ENCODE results near the gene SFSWAP.
A peak's percentile ranks its signal among the peaks of the same experiment; 100 is the strongest.
"Not testable (repeated sequence)": the region's sequence is repeated elsewhere in the genome, so short reads cannot be mapped to it uniquely, and the experiment has no call there.

SFSWAP gene

DNA sequence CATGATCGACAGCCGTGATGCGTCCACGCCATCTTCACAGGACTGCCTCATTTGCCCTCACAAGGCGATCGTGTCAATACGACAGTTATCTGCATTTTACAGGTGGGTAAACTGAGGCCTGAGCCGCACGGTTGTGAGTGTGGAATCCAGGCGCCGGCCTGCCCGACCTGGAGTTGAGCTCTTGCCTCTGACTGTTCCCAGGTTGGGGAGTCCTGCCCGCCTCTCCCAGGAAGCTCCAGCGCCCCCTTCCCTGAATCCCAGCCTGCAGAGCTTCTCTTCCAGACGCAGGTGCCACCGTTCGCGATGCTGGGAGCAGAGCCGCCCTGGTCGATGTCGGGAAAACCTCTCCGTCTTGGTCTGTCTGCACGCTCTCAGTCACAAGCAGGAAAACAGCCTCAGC lies 31.1 kb upstream of the SFSWAP start:
- not testable (repeated sequence) for DNase-seq

DNA sequence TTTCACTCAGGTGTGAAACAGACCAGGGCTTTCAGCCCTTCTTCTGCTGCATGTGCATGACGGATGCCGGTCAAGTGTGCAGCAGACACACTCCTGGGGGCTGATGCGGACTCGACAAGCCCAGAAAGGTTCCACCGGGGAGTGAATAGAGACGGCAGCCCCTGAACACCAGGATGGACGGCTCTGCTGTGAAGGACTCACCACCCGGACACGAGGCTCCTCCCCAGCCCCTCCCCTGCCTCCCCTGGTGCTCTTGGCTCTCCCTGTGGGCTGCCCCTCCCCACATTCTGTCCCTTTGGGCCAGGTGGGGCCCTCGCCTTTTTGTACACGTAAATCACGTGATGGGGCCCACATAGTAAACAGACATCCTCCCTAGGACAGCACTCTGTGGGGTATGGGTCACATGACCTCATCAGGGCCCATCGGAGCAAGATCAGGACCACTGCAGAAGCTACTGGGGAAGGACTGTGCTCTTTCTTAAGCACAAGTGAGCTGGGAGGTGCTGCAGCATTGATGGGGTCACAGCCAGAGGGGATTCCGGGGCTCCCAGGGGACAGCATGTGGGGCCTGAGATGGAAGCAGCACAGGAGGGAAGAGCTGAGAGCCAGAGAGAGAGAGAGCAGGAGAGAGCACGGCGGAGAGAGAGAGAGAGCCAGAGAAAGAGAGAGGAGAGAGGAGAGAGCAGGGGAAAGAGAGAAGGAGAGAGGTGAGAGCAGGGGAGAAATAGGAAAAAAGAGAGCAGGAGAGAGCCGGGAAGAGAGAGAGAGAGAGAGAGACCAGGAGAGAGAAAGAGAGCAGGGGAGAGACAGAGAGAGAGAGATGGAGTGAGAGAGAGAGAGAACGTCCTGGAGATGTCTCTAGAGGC lies 30.3 kb upstream of the SFSWAP start:
- not testable (repeated sequence) for DNase-seq

- no peak for DNase-seq
These were observed 29.7 kb upstream of the SFSWAP start for GRCh38 chr12:131681257-131681620.

DNA sequence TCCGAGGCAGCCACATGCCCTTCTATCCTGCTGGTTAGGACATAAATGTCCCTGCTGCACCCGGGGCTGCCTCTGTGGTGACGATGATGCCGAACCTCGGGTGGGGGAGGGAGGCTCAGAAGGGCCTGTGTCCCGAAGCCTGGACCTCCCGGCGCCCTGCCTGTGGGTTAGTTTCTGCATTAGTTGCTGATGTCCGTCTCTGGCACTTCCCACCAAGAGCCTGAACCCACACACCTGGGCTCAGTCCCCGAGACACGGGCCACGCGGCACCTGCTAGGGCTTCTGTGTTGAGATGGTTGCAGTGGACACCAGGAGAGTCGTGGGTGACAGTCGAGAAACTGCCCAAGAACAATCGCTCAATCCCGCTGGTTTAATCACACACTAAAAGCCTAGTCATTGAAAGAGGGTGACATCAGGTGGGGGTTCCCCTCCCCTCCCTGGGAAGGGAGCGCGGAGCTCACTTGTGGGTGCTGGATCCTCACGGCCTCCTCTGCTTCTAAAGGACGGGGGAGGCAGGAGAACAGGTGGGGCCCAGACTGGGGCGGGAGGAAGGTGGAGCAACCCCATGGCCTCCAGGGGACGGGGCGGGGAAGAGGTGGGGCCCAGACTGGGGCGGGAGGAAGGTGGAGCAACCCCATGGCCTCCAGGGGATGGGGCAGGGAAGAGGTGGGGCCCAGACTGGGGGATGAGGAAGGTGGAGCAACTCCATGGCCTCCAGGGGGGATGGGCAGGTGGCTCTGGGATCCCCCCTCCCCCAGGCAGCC lies 29.0 kb upstream of the SFSWAP start:
- peak; percentile 97 for DNase-seq

GRCh38 chr12:131682510-131682895 lies 28.4 kb upstream of the SFSWAP start:
- DNase-seq, result peak; percentile 78

DNA sequence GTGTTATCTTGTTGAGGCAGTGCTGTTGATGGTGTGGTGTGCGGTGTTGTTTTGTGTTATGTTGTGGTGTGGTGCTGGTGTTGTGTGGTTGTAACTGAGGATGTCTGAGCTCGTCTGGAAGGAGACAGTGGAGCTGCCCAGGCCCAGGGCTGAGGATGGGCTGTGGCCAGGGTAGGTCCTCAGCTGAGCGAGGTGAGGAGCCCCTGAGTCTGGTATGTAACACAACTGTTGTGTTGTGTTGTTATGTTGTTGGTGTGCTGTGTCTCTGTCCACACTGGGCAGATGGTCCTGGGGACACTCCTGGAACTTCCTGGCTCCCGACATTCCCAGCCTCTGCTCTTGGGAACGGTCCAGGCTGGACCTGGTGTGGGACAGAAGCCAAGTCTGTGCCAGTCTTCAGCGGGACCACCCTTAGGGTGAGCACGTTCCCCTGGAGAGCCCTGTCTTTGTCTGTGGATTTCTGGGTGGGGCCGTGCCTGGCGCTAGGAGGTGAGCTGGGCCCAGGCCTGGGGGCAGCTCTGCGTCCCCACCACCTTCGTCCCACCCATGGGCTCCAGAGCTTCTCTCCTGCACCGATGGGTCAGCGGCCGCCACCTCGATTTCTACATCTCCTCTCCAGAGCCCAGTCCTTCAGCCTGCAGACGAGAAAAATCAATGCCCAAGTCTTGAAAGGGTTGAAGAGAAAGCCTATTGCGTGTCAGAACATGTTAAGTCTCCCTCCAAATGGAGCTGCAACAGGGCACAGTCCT lies 27.4 kb upstream of the SFSWAP start:
- no peak for DNase-seq

DNA sequence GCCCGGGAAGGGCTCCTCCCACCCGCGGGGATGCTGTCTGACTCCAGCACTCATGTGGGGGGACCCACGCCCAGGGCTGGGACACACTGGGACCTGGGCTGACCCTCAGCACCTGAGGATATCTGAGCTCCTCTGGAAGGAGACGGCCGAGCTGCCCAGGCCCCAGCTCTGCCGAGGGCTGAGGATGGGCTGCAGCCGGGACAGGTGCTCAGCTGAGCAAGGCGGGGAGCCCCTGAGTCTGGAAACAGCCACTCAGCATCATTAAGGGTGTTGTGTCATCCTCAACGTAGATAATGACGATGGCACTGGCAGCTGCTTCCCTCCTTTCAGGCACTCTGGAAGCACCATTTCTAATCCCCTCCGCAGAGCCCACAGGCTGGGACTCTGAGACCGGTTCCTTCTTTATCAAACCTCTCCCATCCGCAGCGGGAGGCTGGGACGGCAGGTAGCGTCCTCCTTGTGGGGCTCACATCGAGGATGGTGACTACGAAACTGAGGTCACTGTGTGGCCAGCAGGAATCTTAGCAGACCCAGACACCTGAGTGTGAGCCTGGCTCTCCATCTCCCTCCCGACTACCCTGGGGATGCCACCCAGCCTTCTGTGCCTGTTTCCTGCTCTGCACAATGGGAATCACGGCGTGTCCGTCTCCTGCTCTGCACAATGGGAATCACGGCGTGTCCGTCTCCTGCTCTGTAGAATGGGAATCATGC lies 26.7 kb upstream of the SFSWAP start:
- no peak for DNase-seq

DNA sequence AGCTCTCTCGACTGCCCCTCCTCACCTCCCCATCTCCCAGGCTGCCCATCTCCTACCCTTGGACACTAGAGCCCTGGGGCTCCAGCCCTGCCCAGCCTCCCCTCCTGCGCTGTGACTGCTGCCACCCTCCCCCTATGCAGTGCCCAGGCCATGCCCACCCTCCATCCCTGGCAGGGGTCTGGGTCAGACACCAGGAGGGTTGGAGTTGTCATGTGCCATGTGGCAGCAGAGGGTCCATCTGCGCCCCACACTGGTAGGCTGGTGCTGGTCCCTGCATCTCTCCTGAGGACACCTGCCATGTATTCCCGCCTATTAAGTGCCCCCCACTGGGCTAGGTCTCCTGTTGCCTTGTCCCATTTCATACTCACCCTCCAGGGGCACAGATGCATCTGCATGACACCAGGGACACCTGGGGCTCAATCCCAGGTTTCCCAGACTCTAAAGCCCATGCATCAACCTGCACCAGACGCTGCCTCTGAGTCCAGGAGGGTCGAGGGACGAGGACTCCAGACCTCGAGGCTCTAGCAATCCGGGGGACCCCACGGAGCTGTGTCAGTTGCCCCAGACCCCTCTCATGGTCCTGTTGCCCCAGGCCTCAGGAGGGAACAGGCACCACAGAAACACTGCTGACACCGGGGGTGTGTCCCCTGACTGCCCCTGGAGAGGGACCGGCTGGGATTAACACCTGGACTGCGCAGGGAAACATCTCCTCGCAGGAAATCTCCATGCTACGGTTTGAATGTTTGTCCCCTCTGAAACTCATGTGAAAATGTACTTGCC lies 23.4 kb upstream of the SFSWAP start:
- DNase-seq, result no peak

DNA sequence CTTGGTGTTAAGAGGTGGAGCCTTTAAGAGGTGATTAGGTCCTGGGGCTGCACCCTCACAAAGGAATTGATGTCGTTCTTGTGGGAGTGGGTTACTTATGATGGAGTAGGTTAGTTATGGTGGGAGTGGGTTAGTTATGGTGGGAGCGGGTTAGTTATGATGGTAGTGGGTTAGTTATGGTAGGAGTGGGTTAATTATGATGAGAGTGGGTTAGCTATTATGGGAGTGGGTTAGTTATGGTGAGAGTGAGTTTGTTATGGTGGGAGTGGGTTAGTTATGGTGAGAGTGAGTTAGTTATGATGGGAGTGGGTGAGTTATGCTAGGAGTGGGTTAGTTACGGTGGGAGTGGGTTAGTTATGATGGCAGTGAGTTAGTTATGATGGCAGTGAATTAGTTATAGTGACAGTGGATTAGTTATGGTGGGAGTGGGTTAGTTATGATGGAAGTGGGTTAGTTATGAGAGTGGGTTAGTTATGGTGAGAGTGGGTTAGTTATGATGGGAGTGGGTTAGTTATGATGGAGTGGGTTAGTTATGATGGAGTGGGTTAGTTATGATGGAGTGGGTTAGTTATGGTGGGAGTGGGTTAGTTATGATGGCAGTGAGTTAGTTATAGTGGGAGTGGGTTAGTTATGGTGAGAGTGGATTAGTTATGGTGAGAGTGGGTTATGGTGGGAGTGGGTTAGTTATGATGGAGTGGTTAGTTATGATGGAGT lies 22.6 kb upstream of the SFSWAP start:
- DNase-seq, result no peak

DNA sequence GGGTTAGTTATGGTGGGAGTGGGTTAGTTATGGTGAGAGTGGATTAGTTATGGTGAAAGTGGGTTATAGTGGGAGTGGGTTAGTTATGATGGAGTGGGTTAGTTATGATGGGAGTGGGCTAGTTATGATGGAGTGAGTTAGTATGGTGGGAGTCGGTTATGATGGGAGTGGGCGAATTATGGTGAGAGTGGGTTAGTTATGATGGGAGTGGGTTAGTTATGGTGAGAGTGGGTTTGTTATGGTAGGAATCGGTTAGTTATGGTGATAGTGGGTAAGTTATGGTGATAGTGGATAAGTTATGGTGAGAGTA lies 22.1 kb upstream of the SFSWAP start:
- DNase-seq, result no peak

- DNase-seq, result no peak
These were observed 20.6 kb upstream of the SFSWAP start for GRCh38 chr12:131690320-131690719.

DNA sequence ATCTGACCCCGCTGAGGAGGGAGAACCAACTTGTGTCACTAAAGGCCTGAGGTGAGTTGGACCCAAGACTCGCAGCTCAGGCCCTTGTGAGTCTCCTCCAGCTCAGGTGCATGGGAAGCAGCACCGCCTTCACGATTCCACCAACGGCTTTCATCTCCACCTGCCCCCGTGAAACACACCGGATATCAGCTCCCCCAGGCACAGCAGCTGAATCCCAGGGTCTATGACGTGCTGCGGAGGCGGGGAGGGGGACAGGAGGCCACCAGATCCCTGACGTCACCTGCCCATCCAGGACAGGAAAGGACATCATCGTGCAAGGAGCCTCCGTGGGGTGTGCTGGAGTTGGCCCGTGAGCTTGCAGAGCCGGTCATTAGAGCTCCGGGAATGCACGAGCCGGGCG lies 18.5 kb upstream of the SFSWAP start:
- DNase-seq, result no peak

GRCh38 chr12:131693149-131693548 lies 17.7 kb upstream of the SFSWAP start:
- no peak for DNase-seq

DNA sequence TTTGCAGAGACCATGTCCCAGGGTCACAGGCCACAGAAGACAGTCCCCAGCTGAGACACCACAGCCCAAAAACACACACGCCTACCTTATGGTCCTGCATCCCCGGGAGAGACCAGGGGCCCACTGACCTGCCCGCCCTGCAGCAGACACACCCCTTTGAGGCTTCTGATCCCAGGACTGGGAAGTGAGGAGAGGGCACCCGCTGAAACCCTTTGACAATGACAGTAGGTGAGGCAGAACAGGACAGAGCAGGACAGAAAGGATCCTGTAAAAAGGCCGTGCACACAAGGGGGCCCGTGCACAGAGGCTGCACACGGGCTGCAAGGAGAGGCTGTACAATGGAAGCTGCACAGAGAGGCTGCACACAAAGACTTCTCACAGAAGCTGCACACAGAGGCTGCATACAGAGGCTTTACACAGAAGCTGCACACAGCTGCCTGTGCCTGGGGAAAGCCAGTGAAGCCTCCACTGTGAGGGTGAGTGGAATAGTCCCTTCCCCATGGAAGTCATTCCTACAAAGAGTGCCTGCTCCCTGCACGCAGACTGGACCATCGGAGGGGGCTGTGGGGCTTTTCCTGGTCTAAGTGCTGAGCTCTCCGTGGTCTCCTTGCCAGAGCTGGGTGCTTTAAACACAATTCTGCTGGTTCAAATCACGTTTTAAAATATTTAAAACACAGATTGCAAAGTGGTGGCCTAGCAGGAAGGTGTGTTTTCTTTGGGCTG lies 16.6 kb upstream of the SFSWAP start:
- DNase-seq, result no peak

- DNase-seq, result no peak
These were observed 14.9 kb upstream of the SFSWAP start for GRCh38 chr12:131695968-131696367.

- DNase-seq, result no peak
These were observed 12.6 kb upstream of the SFSWAP start for GRCh38 chr12:131698286-131698685.

GRCh38 chr12:131699434-131699833 lies 11.5 kb upstream of the SFSWAP start:
- DNase-seq, result no peak

DNA sequence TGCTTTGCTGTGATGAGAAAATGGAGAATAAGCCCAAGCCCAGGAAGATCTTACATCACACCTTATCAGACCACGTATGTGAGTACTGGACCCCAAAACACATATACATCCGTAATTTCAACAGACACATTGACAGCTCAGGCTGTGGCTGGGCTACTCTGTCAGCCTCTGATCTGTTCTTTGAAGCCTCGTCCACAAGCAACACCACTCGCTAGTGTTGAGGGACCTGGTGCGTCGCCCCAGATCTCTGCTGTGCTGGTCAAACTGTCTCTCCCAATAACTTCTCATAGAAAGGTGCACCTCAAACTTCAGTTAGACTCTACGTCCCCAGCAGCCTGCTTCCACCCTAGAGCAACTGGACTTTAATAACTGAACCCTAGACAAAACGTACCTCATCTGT lies 10.6 kb upstream of the SFSWAP start:
- DNase-seq, result no peak

DNA sequence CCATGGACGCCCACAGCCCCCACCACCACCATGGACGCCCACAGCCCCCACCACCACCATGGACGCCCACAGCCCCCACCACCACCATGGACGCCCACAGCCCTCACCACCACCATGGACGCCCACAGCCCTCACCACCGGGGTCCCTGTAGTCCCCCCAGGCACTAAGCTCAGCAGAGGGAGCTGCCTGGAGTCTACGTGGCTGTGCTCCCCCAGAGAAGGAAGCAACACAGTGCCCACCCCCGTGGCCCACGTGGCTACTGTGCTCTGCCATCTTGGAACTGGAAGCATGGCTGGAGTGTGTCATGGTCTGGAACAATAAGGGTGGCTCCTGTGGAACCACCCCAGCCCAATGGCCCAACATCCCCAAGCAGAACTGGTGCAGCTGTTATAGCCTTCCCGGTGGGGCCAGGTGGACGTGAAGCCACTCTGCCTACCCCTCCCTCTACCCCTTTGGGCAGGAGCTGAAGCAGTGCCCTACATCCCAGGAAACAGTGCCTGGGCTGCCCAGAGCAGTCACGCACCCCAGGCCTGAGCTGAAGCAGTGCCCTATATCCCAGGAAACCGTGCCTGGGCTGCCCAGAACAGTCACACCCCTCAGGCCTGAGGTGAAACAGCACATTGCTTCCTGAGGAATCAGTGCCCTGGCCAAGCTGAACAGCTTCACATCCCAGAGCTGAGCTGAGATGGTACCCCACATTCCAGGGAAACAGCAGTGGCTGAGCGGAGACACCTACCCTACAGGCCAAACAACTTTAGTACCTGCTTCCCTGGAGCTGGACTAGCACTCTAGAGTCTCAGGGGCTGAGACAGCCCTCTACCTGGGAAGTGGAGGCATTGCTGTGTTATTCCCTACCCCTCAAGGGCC lies 9.0 kb upstream of the SFSWAP start:
- no peak for DNase-seq

DNA sequence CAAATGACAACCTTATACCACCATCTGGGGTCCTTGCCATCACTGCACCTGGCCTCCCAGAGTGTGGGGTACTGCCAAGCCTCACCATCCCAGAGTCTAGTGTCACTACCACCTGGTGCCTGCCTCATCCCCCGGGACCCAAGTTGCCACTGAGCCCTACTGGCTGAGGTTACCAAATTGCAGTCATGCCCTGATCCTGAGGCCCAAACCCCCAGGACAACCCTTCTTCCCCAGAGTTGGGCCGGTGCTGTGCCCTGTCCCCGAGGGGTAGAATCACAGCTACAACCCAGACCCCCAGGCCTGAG lies 8.4 kb upstream of the SFSWAP start:
- DNase-seq, result no peak

All from NCI-H2171 (cell line).